Astrocyte (in vitro differentiated cells and primary cell): ENCODE results near the gene FABP3. TPM values are rescaled to one million over a fixed set of nuclear protein-coding genes. Genes with fewer than 3 reads are reported as not detected.
"Not testable (repeated sequence)": the region's sequence is repeated elsewhere in the genome, so short reads cannot be mapped to it uniquely, and the experiment has no call there.

ENCODE experiments used
- DNase-seq: peaks from one replicate; pipeline ENCODE4 v3.0.0-alpha.2; 2010; ENCODE audit warnings: low read depth
- FAIRE-seq: peaks from 2 replicates; lab custom pipeline; 2011; peaks lifted over from hg19 to GRCh38; lab: Jason Lieb, UNC
- H2AFZ ChIP-seq: 2 replicates; pipeline ENCODE4 v1.6.0; 2012; ENCODE audit warnings: low read depth, low read length, inconsistent platforms
- H3K27ac ChIP-seq: 2 replicates; pipeline ENCODE4 v1.5.1; 2011; ENCODE audit warnings: low read depth, low read length, inconsistent platforms
- H3K27me3 ChIP-seq: 2 replicates; pipeline ENCODE4 v1.6.0; 2011; ENCODE audit warnings: low read length, inconsistent platforms; ENCODE audit not compliant: insufficient read depth
- H3K36me3 ChIP-seq: 2 replicates; pipeline ENCODE4 v1.5.1; 2011; ENCODE audit warnings: low read length, inconsistent platforms; ENCODE audit not compliant: insufficient read depth
- H3K4me1 ChIP-seq: 2 replicates; pipeline ENCODE4 v1.5.1; 2011; ENCODE audit warnings: low read length, inconsistent platforms; ENCODE audit not compliant: insufficient read depth
- H3K4me2 ChIP-seq: 2 replicates; pipeline ENCODE4 v1.6.0; 2012; ENCODE audit warnings: low read length, inconsistent platforms
- H3K4me3 ChIP-seq: 2 replicates; pipeline ENCODE4 v1.5.1; 2011; ENCODE audit warnings: low read depth, mild to moderate bottlenecking, low read length, inconsistent platforms; ENCODE audit not compliant: insufficient read depth
- H3K79me2 ChIP-seq: 2 replicates; pipeline ENCODE4 v1.6.0; 2012; ENCODE audit warnings: mild to moderate bottlenecking, low read length, inconsistent platforms; ENCODE audit not compliant: insufficient read depth
- H3K9ac ChIP-seq: 2 replicates; pipeline ENCODE4 v1.6.0; 2012; ENCODE audit warnings: mild to moderate bottlenecking, low read length, inconsistent platforms
- H3K9me3 ChIP-seq: 2 replicates; pipeline ENCODE4 v1.5.1; 2012; ENCODE audit warnings: low read depth, mild to moderate bottlenecking, low read length, inconsistent platforms; ENCODE audit not compliant: insufficient read depth
- H4K20me1 ChIP-seq: 2 replicates; pipeline ENCODE4 v1.6.0; 2012; ENCODE audit warnings: low read length, inconsistent platforms; ENCODE audit not compliant: insufficient read depth
- H3K27ac Mint-ChIP-seq: one replicate; pipeline ENCODE4 v1.8.0; 2021; ENCODE audit warnings: mild to moderate bottlenecking, mixed read lengths; ENCODE audit not compliant: unreplicated experiment
- H3K27me3 Mint-ChIP-seq: one replicate; pipeline ENCODE4 v1.8.0; 2021; ENCODE audit warnings: low read depth, mixed read lengths; ENCODE audit not compliant: unreplicated experiment
- H3K36me3 Mint-ChIP-seq: one replicate; pipeline ENCODE4 v1.8.0; 2021; ENCODE audit warnings: low read depth, mixed read lengths; ENCODE audit not compliant: unreplicated experiment
- H3K4me1 Mint-ChIP-seq: one replicate; pipeline ENCODE4 v1.8.0; 2021; ENCODE audit warnings: low read depth, mixed read lengths; ENCODE audit not compliant: unreplicated experiment
- H3K4me3 Mint-ChIP-seq: one replicate; pipeline ENCODE4 v1.8.0; 2021; ENCODE audit warnings: mild to moderate bottlenecking, moderate library complexity, mixed read lengths; ENCODE audit not compliant: unreplicated experiment
- H3K9me3 Mint-ChIP-seq: one replicate; pipeline ENCODE4 v1.8.0; 2021; ENCODE audit warnings: mild to moderate bottlenecking, mixed read lengths; ENCODE audit not compliant: unreplicated experiment
- EZH2 ChIP-seq: IDR thresholded peaks from 2 replicates; pipeline ENCODE4 v1.6.1; 2012; ENCODE audit warnings: mild to moderate bottlenecking, low read length, inconsistent platforms; ENCODE audit not compliant: insufficient read depth
- total RNA-seq: library from RNA; stranded (reverse); gene quantifications from 2 replicates; pipeline ENCODE4 v1.2.1, GENCODE V29; 2021
- TF ChIP-seq, protein P1 (sequence below): IDR thresholded peaks from 2 replicates; pipeline ENCODE4 v1.5.1; 2011; ENCODE audit warnings: low read depth, mild to moderate bottlenecking, inconsistent platforms, low read length, moderate library complexity; ENCODE audit not compliant: insufficient read depth

Gene FABP3
- total RNA-seq, 1 donor from 2014 or later, result 20.4 TPM

DNA sequence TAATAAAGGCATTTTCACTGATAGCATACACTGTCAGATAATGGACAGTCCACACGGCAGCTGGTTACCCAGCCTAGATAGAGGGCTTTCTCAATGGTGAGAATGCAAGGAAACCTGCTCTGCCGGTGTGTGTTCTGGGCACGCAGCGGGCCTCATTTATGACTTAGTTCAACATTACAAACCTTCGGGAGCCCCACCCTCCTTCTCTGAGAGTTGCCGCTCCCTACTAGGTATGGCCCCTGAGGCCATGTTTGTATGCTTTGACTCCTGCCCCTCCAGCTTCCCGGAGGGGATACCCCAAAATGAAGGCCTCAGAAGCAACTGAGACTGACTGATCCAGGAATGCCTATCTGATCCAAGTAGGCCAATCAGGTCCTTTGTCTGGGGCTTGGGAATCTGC, 17.2 kb upstream of the FABP3 start:
- Mint-ChIP-seq H3K4me3 (no peak overlapping the region), H3K27ac (no peak overlapping the region), H3K27me3 (peaks cover 7% of the 10 kb centered on the region), H3K4me1 (no peaks in the 10 kb centered on the region), H3K36me3 (peaks cover 3% of the 10 kb centered on the region), H3K9me3 (peaks cover 12% of the 10 kb centered on the region)
- Histone ChIP-seq H3K4me3 (no peak overlapping the region), H3K4me1 (peaks cover 8% of the 10 kb centered on the region), H3K9me3 (no peaks in the 10 kb centered on the region), H3K79me2 (no peaks in the 10 kb centered on the region), H4K20me1 (no peaks in the 10 kb centered on the region), H3K9ac (no peak overlapping the region), H3K27ac (no peak overlapping the region), H3K27me3 (no peaks in the 10 kb centered on the region), H3K36me3 (no peaks in the 10 kb centered on the region), H2AFZ (no peak overlapping the region), H3K4me2 (no peak overlapping the region)
- no peak for FAIRE-seq
- TF ChIP-seq, protein P1, sequence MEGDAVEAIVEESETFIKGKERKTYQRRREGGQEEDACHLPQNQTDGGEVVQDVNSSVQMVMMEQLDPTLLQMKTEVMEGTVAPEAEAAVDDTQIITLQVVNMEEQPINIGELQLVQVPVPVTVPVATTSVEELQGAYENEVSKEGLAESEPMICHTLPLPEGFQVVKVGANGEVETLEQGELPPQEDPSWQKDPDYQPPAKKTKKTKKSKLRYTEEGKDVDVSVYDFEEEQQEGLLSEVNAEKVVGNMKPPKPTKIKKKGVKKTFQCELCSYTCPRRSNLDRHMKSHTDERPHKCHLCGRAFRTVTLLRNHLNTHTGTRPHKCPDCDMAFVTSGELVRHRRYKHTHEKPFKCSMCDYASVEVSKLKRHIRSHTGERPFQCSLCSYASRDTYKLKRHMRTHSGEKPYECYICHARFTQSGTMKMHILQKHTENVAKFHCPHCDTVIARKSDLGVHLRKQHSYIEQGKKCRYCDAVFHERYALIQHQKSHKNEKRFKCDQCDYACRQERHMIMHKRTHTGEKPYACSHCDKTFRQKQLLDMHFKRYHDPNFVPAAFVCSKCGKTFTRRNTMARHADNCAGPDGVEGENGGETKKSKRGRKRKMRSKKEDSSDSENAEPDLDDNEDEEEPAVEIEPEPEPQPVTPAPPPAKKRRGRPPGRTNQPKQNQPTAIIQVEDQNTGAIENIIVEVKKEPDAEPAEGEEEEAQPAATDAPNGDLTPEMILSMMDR, result no peak
- TF ChIP-seq EZH2, result no peak
- DNase-seq, result no peak

- H3K27me3 ChIP-seq, result no peaks in the 10 kb centered on the region
Observed at GRCh38 chr1:31389616-31390015, 16.7 kb upstream of the FABP3 start.

DNA sequence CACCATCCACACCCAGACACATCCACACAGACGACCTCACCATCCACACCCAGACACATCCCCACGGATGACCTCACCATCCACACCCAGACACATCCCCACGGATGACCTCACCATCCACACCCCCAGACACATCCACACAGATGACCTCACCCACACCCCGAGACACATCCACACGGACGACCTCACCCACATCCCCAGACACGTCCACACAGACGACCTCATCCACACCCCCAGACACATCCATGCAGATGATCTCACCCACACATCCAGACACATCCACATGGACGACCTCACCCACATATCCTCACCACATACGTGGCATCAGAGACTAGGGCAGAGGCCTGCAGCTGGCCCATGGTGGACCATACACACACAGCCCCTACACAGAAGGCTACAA, 14.7 kb upstream of the FABP3 start:
- Histone ChIP-seq H4K20me1 (no peaks in the 10 kb centered on the region), H3K9ac (no peak overlapping the region), H3K36me3 (no peaks in the 10 kb centered on the region), H3K9me3 (no peaks in the 10 kb centered on the region), H3K27ac (no peak overlapping the region), H3K27me3 (no peaks in the 10 kb centered on the region), H3K79me2 (no peaks in the 10 kb centered on the region), H3K4me3 (no peak overlapping the region), H3K4me1 (no peaks in the 10 kb centered on the region), H3K4me2 (no peak overlapping the region), H2AFZ (no peak overlapping the region)
- Mint-ChIP-seq H3K27ac (peak overlapping the region; percentile 94), H3K4me3 (no peak overlapping the region), H3K4me1 (no peaks in the 10 kb centered on the region), H3K36me3 (peaks cover 3% of the 10 kb centered on the region), H3K9me3 (peaks cover 12% of the 10 kb centered on the region), H3K27me3 (peaks cover 5% of the 10 kb centered on the region)
- no peak for TF ChIP-seq EZH2
- TF ChIP-seq, protein P1, result no peak
- DNase-seq (no peak), FAIRE-seq (no peak)

More at GRCh38 chr1:31389616-31390015, 16.7 kb upstream of the FABP3 start:
- H3K36me3 Mint-ChIP-seq, result peaks cover 3% of the 10 kb centered on the region
- Histone ChIP-seq H3K9ac (no peak overlapping the region), H3K9me3 (no peaks in the 10 kb centered on the region), H3K27ac (no peak overlapping the region), H3K4me3 (no peak overlapping the region), H3K4me2 (no peak overlapping the region), H3K36me3 (no peaks in the 10 kb centered on the region), H4K20me1 (no peaks in the 10 kb centered on the region), H3K4me1 (peaks cover 4% of the 10 kb centered on the region), H2AFZ (no peak overlapping the region), H3K79me2 (no peaks in the 10 kb centered on the region)
- no peak for TF ChIP-seq EZH2
- TF ChIP-seq, protein P1, result no peak
- peaks cover 12% of the 10 kb centered on the region for H3K9me3 Mint-ChIP-seq
- H3K4me1 Mint-ChIP-seq, result no peaks in the 10 kb centered on the region
- H3K4me3 Mint-ChIP-seq, result no peak overlapping the region
- no peak overlapping the region for H3K27ac Mint-ChIP-seq
- peaks cover 7% of the 10 kb centered on the region for H3K27me3 Mint-ChIP-seq
- FAIRE-seq (no peak), DNase-seq (no peak)

DNA sequence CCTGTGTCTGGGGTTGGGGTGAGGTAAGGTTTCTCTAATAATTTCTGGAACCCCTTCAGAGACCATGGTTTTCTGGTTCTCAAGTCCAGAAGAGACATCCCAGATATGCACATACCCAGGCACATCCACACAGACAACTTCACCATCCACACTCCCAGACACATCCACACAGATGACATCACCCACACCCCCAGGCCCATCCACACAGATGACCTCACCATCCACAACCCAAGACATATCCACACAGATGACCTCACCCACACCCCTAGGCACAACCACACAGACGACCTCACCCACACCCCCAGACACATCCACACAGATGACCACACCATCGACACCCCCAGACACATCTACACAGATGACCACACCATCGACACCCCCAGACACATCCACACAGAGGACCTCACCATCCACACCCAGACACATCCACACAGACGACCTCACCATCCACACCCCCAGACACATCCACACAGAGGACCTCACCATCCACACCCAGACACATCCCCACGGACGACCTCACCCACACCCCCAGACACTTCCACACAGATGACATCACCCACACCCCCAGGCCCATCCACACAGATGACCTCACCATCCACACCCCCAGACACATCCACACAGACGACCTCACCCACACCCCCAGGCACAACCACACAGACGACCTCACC, 13.8 kb upstream of the FABP3 start:
- H3K9me3 ChIP-seq, H3K36me3 Mint-ChIP-seq, H3K4me3 ChIP-seq, H3K27ac Mint-ChIP-seq, H3K4me2 ChIP-seq, H3K36me3 ChIP-seq, H3K4me1 Mint-ChIP-seq, H3K27me3 ChIP-seq, DNase-seq, FAIRE-seq, H2AFZ ChIP-seq, H4K20me1 ChIP-seq, H3K79me2 ChIP-seq, H3K4me3 Mint-ChIP-seq, H3K27me3 Mint-ChIP-seq, H3K9ac ChIP-seq, H3K4me1 ChIP-seq, H3K27ac ChIP-seq: not testable (repeated sequence)
- peaks cover 12% of the 10 kb centered on the region for H3K9me3 Mint-ChIP-seq
